Smooth muscle cell (in vitro differentiated cells): ENCODE data around the gene CNNM3. TPM values are rescaled to one million over a fixed set of nuclear protein-coding genes. Genes with fewer than 3 reads are reported as not detected.

Experiments
- DNase-seq: peaks from one replicate; lab custom pipeline; 2025; ENCODE audit not compliant: unreplicated experiment; lab: John Stamatoyannopoulos, UW
- H2AFZ ChIP-seq: fragments of 200-600 bp; sonication (generic); 2 replicates; pipeline ENCODE4 v1.6.0; 2016; ENCODE audit warnings: antibody characterized with exemption, low read depth, mild to moderate bottlenecking
- H3F3A ChIP-seq: fragments of 200-600 bp; sonication (generic); 2 replicates; pipeline ENCODE4 v1.6.0; 2017; ENCODE audit warnings: antibody characterized with exemption, low read depth
- H3K27ac ChIP-seq: fragments of 200-600 bp; sonication (generic); 2 replicates; pipeline ENCODE4 v1.5.1; 2016; ENCODE audit warnings: low read depth, mild to moderate bottlenecking
- H3K27me3 ChIP-seq: fragments of 200-600 bp; sonication (generic); 2 replicates; pipeline ENCODE4 v1.6.1; 2016; ENCODE audit warnings: low read depth, mild to moderate bottlenecking
- H3K36me3 ChIP-seq: fragments of 200-600 bp; sonication (generic); 2 replicates; pipeline ENCODE4 v1.5.1; 2016; ENCODE audit warnings: low read depth
- H3K4me1 ChIP-seq: fragments of 200-600 bp; sonication (generic); 2 replicates; pipeline ENCODE4 v1.5.1; 2016; ENCODE audit warnings: low read depth
- H3K4me2 ChIP-seq: fragments of 200-600 bp; sonication (generic); 2 replicates; pipeline ENCODE4 v1.6.0; 2016; ENCODE audit warnings: mild to moderate bottlenecking
- H3K4me3 ChIP-seq: fragments of 200-600 bp; sonication (generic); 2 replicates; pipeline ENCODE4 v1.5.1; 2016; ENCODE audit warnings: mild to moderate bottlenecking
- H3K79me2 ChIP-seq: fragments of 200-600 bp; sonication (generic); 2 replicates; pipeline ENCODE4 v1.6.0; 2016; ENCODE audit warnings: low read depth, mild to moderate bottlenecking
- H3K9ac ChIP-seq: fragments of 200-600 bp; sonication (generic); 2 replicates; pipeline ENCODE4 v1.6.0; 2016; ENCODE audit warnings: low read depth
- H3K9me3 ChIP-seq: fragments of 200-600 bp; sonication (generic); replicated peaks from 2 replicates; pipeline ENCODE4 v1.5.1; 2016; ENCODE audit warnings: low read depth
- H4K20me1 ChIP-seq: fragments of 200-600 bp; sonication (generic); 2 replicates; pipeline ENCODE4 v1.6.0; 2016; ENCODE audit warnings: low read depth
- CTCF ChIP-seq: fragments of 200-600 bp; sonication (generic); IDR thresholded peaks from 2 replicates; pipeline ENCODE4 v1.5.1; 2017; ENCODE audit warnings: borderline replicate concordance, mild to moderate bottlenecking, antibody characterized with exemption; ENCODE audit not compliant: insufficient read depth, poor library complexity, severe bottlenecking
- WGBS: methylation state at CpG from one replicate; pipeline ENCODE4 v1.1.7; 2016; ENCODE audit warnings: low lambda C conversion rate; 5-methylcytosine and 5-hydroxymethylcytosine counted together
- polyA plus RNA-seq: library from polyadenylated mRNA; unstranded; fragments of >200 nt; fragmentation: Nextera tagmentation; extraction: Ambion mirVana; gene quantifications from 2 replicates; pipeline ENCODE4 v1.2.1, GENCODE V29; 2016
- total RNA-seq: library from RNA; depleted of rRNA; stranded (reverse); fragments of >200 nt; gene quantifications from 2 replicates; pipeline ENCODE4 v1.2.3, GENCODE V29; 2014

Gene CNNM3
- total and polyA plus RNA-seq, 2 experiments from 2014 or later, result 3.2 to 4.8 TPM

GRCh38 chr2:96815326-96816126, 542 bp upstream of the CNNM3 start:
- H3K4me1 ChIP-seq, result peaks cover 11% of the 10 kb centered on the region
- H2AFZ ChIP-seq, result peak overlapping the region; percentile 87
- peak overlapping the region; percentile 14 for H3K27ac ChIP-seq
- H3K36me3 ChIP-seq, result no peaks in the 10 kb centered on the region
- no peak for TF ChIP-seq CTCF
- H3F3A ChIP-seq, result peaks cover 4% of the 10 kb centered on the region
- peaks cover 23% of the 10 kb centered on the region for H4K20me1 ChIP-seq
- no peaks in the 10 kb centered on the region for H3K9me3 ChIP-seq
- WGBS, result 2% methylated on average over 39 of the region's 60 CpGs
- peak overlapping the region; percentile 95 for H3K4me2 ChIP-seq
- peak overlapping the region; percentile 36 for H3K9ac ChIP-seq
- H3K79me2 ChIP-seq, result no peaks in the 10 kb centered on the region
- peak overlapping the region; percentile 75 for H3K4me3 ChIP-seq
- DNase-seq, result no peak
- peaks cover 3% of the 10 kb centered on the region for H3K27me3 ChIP-seq

- H3K9ac ChIP-seq, result no peak overlapping the region
- no peak for DNase-seq
These were observed 1.0 kb downstream of the CNNM3 start for GRCh38 chr2:96816836-96817702.

GRCh38 chr2:96817882-96818281, 1.8 kb downstream of the CNNM3 start:
- no peak for TF ChIP-seq CTCF
- Histone ChIP-seq H3K9ac (no peak overlapping the region), H3K27ac (no peak overlapping the region), H3K4me2 (peak overlapping the region; percentile 95), H2AFZ (no peak overlapping the region), H3F3A (peaks cover 4% of the 10 kb centered on the region), H4K20me1 (peaks cover 25% of the 10 kb centered on the region), H3K27me3 (peaks cover 3% of the 10 kb centered on the region), H3K36me3 (no peaks in the 10 kb centered on the region), H3K4me1 (peaks cover 17% of the 10 kb centered on the region), H3K79me2 (no peaks in the 10 kb centered on the region), H3K4me3 (peak overlapping the region; percentile 75), H3K9me3 (no peaks in the 10 kb centered on the region)
- WGBS, result 81% methylated on average over 8 of the region's 8 CpGs
- DNase-seq, result no peak

More at GRCh38 chr2:96816836-96817702, 1.0 kb downstream of the CNNM3 start:
- peaks cover 4% of the 10 kb centered on the region for H3F3A ChIP-seq
- no peaks in the 10 kb centered on the region for H3K36me3 ChIP-seq
- H3K4me3 ChIP-seq, result peak overlapping the region; percentile 75
- 4% methylated on average over 83 of the region's 89 CpGs for WGBS
- peaks cover 17% of the 10 kb centered on the region for H3K4me1 ChIP-seq
- H3K4me2 ChIP-seq, result peak overlapping the region; percentile 95
- TF ChIP-seq CTCF, result no peak
- H3K9me3 ChIP-seq, result no peaks in the 10 kb centered on the region
- no peak overlapping the region for H2AFZ ChIP-seq
- H4K20me1 ChIP-seq, result peaks cover 25% of the 10 kb centered on the region
- H3K27me3 ChIP-seq, result peaks cover 3% of the 10 kb centered on the region
- H3K27ac ChIP-seq, result no peak overlapping the region
- H3K79me2 ChIP-seq, result no peaks in the 10 kb centered on the region
